ENCODE measurements around the gene SLC25A23. TPM values are rescaled to one million over a fixed set of nuclear protein-coding genes. Genes with fewer than 3 reads are reported as not detected.

Gene SLC25A23
- total RNA-seq, 1 experiment from 2014 or later = 42.9 TPM

DNA sequence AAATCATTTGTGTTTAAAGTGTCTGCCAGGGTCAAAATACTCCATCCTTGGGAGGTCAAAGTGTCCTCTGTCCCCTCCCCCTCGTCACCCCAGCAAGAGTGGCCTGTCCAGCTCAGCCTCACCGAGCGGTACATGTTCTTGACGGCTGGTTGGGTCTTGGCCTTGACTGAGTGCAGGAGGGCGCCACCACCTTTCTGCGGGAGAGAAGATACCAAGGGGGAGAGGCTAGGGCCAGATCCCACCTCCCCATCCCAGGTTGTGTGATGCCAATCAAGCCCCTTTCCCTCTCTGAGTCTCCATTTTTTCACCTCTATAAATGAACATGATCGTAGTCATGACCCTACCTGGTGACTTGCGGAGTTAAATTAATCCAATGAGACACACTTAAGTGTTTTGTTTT lies 10.6 kb upstream of the SLC25A23 start:
- H3K56ac ChIP-seq (ENCODE audit: insufficient read length, low read depth, low read length) = no peak overlapping the region
- TF ChIP-seq, protein P1, sequence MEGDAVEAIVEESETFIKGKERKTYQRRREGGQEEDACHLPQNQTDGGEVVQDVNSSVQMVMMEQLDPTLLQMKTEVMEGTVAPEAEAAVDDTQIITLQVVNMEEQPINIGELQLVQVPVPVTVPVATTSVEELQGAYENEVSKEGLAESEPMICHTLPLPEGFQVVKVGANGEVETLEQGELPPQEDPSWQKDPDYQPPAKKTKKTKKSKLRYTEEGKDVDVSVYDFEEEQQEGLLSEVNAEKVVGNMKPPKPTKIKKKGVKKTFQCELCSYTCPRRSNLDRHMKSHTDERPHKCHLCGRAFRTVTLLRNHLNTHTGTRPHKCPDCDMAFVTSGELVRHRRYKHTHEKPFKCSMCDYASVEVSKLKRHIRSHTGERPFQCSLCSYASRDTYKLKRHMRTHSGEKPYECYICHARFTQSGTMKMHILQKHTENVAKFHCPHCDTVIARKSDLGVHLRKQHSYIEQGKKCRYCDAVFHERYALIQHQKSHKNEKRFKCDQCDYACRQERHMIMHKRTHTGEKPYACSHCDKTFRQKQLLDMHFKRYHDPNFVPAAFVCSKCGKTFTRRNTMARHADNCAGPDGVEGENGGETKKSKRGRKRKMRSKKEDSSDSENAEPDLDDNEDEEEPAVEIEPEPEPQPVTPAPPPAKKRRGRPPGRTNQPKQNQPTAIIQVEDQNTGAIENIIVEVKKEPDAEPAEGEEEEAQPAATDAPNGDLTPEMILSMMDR (conservative IDR thresholded peaks at IDR 0.05) = no peak
- Mint-ChIP-seq H3K9me3 (no peaks in the 10 kb centered on the region), H3K27me3 (ENCODE audit: low read depth) (peaks cover 13% of the 10 kb centered on the region), H3K4me1 (peaks cover 11 to 29% of the 10 kb centered on the region in 2 experiments), H3K36me3 (ENCODE audit: insufficient read depth in 1 of 3, low read depth in 3 of 3) (peaks cover 0 to 30% (median 20%) of the 10 kb centered on the region in 3 experiments; a peak in 6 of 7 replicates), H3K4me3 (peak overlapping the region in 1 of 2 experiments; percentile 3; a peak in 1 of 5 replicates), H3K27ac (0 out of 7 replicates have a peak overlapping the region, but pooled peaks of 1 of the 3 experiments have one; percentile 53)
- peak; percentile 43 for DNase-seq
- H3K9ac ChIP-seq (ENCODE audit: extremely low read depth, insufficient read length, low read length) = no peak overlapping the region
- no peak overlapping the region for H3K23ac ChIP-seq (ENCODE audit: insufficient read length, low read depth, low read length)
- H3K79me2 ChIP-seq (ENCODE audit: insufficient read depth, low read length) = no peaks in the 10 kb centered on the region
- no peak overlapping the region for H3T11ph ChIP-seq (ENCODE audit: low read length)
- no peaks in the 10 kb centered on the region for H3K9me3 ChIP-seq (ENCODE audit: control insufficient read depth, low read depth, low read length)
- H3K4me2 ChIP-seq (ENCODE audit: insufficient read depth, insufficient read length, low read length) = no peak overlapping the region
- no peak overlapping the region for H4K91ac ChIP-seq (ENCODE audit: insufficient read length, low read depth, low read length)
- H2AK5ac ChIP-seq (ENCODE audit: insufficient read length, low read length) = no peak overlapping the region
- H2BK15ac ChIP-seq (ENCODE audit: low read depth, low read length) = no peak overlapping the region
- H3K4ac ChIP-seq (ENCODE audit: low read depth, low read length) = no peak overlapping the region
- no peak overlapping the region for H4K5ac ChIP-seq (ENCODE audit: insufficient read length, low read depth, low read length)
- H3K27me3 ChIP-seq (ENCODE audit: insufficient read depth, low read length) = no peaks in the 10 kb centered on the region; the same call in 1 of the 2 replicates
- no peak overlapping the region for H2AFZ ChIP-seq (ENCODE audit: low read length)
- H3K18ac ChIP-seq (ENCODE audit: insufficient read length, low read depth, low read length) = no peak overlapping the region
- no peak overlapping the region for H4K8ac ChIP-seq (replicated peaks; ENCODE audit: insufficient read length, low read depth, low read length)
- H3K4me1 ChIP-seq (ENCODE audit: insufficient read depth, low read length) = no peaks in the 10 kb centered on the region
- H3K79me1 ChIP-seq (ENCODE audit: insufficient read depth, low read depth, low read length, poor library complexity, severe bottlenecking) = no peaks in the 10 kb centered on the region
- no CpG with 5 or more reads among the region's 8 CpGs for WGBS (ENCODE audit: extremely low coverage, insufficient read length, low lambda C conversion rate)
- H2BK12ac ChIP-seq (ENCODE audit: insufficient read length, low read depth, low read length) = no peak overlapping the region
- H3K27ac ChIP-seq (ENCODE audit: insufficient read length, low read depth, low read length) = no peak overlapping the region
- H2BK20ac ChIP-seq (ENCODE audit: low read depth, low read length, poor library complexity, severe bottlenecking) = no peak overlapping the region
- no peak overlapping the region for H2BK120ac ChIP-seq (ENCODE audit: low read depth, low read length, poor library complexity, severe bottlenecking)
- no peak overlapping the region for H2BK5ac ChIP-seq (ENCODE audit: insufficient read length, low read length)
- no peaks in the 10 kb centered on the region for H4K20me1 ChIP-seq (ENCODE audit: control insufficient read depth, insufficient read depth, insufficient read length)
- H3K23me2 ChIP-seq (ENCODE audit: insufficient read length, low read depth, low read length, poor library complexity, severe bottlenecking) = peaks cover 1% of the 10 kb centered on the region
- no peak overlapping the region for H3K14ac ChIP-seq (ENCODE audit: insufficient read depth, low read length)

Data from H9 (cell line).